Suprapubic skin (tissue), 3 donors: ENCODE results near the gene SCARB1.

Experiments used
- CTCF ChIP-seq, 2 donors: fragments of 200-600 bp in 1 of 2; fragments of 450-650 bp in 1 of 2; sonication (generic) in 1 of 2; IDR thresholded peaks; one replicate each; pipeline ENCODE4 v1.5.1; 2016 to 2019; ENCODE audit warnings: antibody characterized with exemption in 2 of 2, mild to moderate bottlenecking in 1 of 2, moderate library complexity in 1 of 2
- POLR2A ChIP-seq, 2 donors: fragments of 450-650 bp; IDR thresholded peaks; one replicate each; pipeline ENCODE4 v1.6.1; 2017; ENCODE audit warnings: antibody characterized with exemption in 2 of 2, mild to moderate bottlenecking in 2 of 2, moderate library complexity in 2 of 2

- TF ChIP-seq CTCF (IDR thresholded peaks at IDR 0.05) (no peak), POLR2A (IDR thresholded peaks at IDR 0.05) (no peak)
Observed at GRCh38 chr12:124768452-124769162, 95.1 kb downstream of the SCARB1 start.
